Left lung (tissue), 10 donors: ENCODE measurements around the gene AIFM3. TPM values are rescaled to one million over a fixed set of nuclear protein-coding genes. Genes with fewer than 3 reads are reported as not detected.

Experiments
- ATAC-seq: fragments of 200-7000 bp; cut with Tn5 transposase; one replicate; pipeline ENCODE4 v1.9.1; 2020; ENCODE audit warnings: moderate library complexity
- DNase-seq, 4 donors: peaks; one replicate each; pipeline ENCODE4 v3.0.0-alpha.2; 2013 to 2020
- H3K27ac ChIP-seq, 2 donors: fragments of 200-600 bp; sonication (generic) in 1 of 2; one replicate each; pipeline versions ENCODE4 v1.5.0 to v1.8.0; 2020 to 2021
- H3K27me3 ChIP-seq, 2 donors: fragments of 200-600 bp; sonication (generic) in 1 of 2; one replicate each; pipeline versions ENCODE4 v1.5.0 to v1.8.0; 2020 to 2021
- H3K36me3 ChIP-seq, 2 donors: fragments of 200-600 bp; sonication (generic) in 1 of 2; one replicate each; pipeline versions ENCODE4 v1.5.0 to v1.8.0; 2020 to 2021
- H3K4me1 ChIP-seq, 2 donors: fragments of 200-600 bp; one replicate each; pipeline ENCODE4 v1.8.0; 2021
- H3K4me3 ChIP-seq, 2 donors: fragments of 200-600 bp; sonication (generic) in 1 of 2; one replicate each; pipeline versions ENCODE4 v1.5.0 to v1.8.0; 2020 to 2021; ENCODE audit warnings: mild to moderate bottlenecking in 1 of 2
- H3K9me3 ChIP-seq, 2 donors: fragments of 200-600 bp; sonication (generic) in 1 of 2; one replicate each; pipeline versions ENCODE4 v1.5.0 to v1.8.0; 2020 to 2021
- intact Hi-C, 2 donors: fragments of 100-400 bp; cut with DNase I; formaldehyde crosslinking; loops; one replicate each; pipeline versions ENCODE4 v1.11.2 to v1.14.2; 2022
- polyA plus RNA-seq, 6 donors: library from polyadenylated mRNA; unstranded; fragments of 120-200 nt; gene quantifications; one replicate each; pipeline ENCODE4 v1.2.1, GENCODE V29; 2013; ENCODE audit not compliant: insufficient read length in 6 of 6
- total RNA-seq, 2 donors: library from RNA; stranded (reverse); fragmentation: NEBNext Ultra II Directional; extraction: Animal tissue kit (Norgen Biotek cat#: 25700); gene quantifications; one replicate each; pipeline ENCODE4 v1.2.1, GENCODE V29; 2021
- TF ChIP-seq, protein P1 (sequence below), 2 donors: fragments of 200-600 bp; sonication (generic) in 1 of 2; IDR thresholded peaks; one replicate each; pipeline versions ENCODE4 v1.5.0 to v1.8.0; 2021; ENCODE audit warnings: antibody characterized with exemption in 2 of 2
- donor health status: DM: no; HTN: yes; CAD: no.
- donor health status: DM: no; HTN: no; CAD: no.

The AIFM3 gene
- total and polyA plus RNA-seq, 8 donors = 0.49 to 6.5 (median 1.0) TPM

DNA sequence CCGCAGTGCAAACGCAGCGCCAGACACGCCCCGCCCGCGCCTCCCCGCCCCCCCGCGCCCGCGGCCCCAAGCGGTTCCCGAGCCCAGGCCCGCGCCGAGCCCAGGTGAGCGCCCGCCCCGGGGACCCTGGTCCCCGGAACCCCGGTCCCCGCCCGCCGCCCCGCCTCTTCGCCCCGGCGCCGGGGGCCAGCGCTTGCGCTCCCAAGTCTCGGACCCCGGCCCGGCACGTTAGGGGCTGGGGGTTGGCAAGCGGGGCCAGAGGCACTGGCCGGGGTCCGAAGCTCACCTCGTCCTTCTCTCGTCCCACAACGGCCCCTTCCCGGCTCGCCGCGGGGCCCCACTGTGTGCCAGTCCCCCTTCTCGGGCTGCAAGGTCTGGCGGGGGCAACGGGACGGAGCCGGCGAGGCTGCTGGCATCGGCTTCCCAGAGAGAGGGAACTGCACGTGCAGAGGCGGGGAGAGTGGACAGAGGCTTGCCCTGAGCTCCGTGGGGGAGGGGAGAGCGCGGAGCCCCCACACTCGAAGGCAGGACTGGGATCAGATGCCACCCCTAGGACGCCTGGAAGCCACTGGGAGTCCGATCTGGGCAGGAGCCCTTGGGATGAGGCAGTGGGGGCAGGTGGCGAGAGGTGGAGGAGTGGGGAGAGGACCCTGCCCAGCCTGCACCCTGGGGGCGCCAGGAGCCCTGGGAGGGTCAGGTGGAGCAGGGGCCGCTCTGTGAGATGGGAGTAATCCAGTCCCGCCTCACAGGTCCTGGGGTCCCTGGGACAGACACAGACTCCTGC is 1.8 kb upstream of the AIFM3 start:
- intact Hi-C loops = no loop called here
- no peak for ATAC-seq
- Histone ChIP-seq H3K4me3 (peak overlapping the region in 1 of 2 donors; percentile 19), H3K27ac (no peak overlapping the region), H3K9me3 (no peaks in the 10 kb centered on the region), H3K27me3 (peaks cover 5 to 39% of the 10 kb centered on the region in 2 donors), H3K36me3 (no peaks in the 10 kb centered on the region), H3K4me1 (peaks cover 0 to 37% of the 10 kb centered on the region in 2 donors)
- TF ChIP-seq, protein P1, sequence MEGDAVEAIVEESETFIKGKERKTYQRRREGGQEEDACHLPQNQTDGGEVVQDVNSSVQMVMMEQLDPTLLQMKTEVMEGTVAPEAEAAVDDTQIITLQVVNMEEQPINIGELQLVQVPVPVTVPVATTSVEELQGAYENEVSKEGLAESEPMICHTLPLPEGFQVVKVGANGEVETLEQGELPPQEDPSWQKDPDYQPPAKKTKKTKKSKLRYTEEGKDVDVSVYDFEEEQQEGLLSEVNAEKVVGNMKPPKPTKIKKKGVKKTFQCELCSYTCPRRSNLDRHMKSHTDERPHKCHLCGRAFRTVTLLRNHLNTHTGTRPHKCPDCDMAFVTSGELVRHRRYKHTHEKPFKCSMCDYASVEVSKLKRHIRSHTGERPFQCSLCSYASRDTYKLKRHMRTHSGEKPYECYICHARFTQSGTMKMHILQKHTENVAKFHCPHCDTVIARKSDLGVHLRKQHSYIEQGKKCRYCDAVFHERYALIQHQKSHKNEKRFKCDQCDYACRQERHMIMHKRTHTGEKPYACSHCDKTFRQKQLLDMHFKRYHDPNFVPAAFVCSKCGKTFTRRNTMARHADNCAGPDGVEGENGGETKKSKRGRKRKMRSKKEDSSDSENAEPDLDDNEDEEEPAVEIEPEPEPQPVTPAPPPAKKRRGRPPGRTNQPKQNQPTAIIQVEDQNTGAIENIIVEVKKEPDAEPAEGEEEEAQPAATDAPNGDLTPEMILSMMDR (IDR thresholded peaks at IDR 0.05) = no peak
- DNase-seq = peak in 1 of 4 donors; percentile 79

DNA sequence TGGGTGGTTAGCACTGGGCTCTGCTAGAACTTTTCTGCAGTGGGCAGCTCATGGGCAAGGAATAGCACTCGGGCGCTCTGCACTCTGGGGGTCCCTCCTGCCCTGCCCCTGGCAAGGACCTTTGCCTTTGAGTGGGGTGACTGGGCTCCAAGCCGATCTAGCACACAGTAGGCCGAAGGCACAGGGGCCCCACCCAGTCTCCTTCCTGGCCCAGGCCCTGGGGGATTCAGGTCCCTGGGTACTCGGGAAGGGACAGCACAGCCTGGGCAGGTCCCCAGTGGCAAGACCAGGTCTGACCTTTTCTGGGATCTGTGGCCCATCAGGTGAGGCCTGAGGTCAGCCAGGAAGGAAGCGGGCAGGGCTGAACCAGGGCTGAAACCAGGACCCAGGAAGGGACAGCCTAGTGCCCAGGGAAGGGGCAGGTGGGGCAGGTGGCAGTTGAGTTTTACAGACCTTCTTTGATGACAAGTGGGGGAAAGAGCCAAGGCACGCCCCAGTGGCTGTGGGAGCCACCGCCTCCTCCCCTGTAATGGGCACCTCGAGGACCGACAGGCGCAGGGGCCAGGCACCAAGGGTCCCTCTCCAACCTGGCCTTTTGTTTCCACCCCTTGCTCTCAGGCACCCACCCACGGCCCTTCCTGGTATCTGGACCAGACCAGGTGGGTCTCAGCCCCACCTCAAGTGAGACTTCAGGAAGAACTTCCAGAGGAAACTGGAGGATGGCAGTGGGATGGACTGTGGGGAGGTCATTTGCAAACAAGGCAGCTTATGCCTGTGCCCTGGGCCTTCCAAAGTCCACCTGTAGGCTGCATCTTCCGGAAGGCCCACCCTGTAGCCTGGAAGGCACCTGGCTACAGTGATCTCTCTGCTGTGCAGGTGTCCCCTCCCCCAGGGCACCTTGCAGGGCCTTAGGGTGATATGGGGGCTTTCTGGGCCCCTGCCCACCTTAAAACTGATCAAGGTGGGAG is 883 bp upstream of the AIFM3 start:
- DNase-seq = peak in 1 of 4 donors; percentile 63
- ATAC-seq = no peak
- intact Hi-C loops = no loop called here
- TF ChIP-seq, protein P1 (IDR thresholded peaks at IDR 0.05) = no peak
- peaks cover 0 to 37% of the 10 kb centered on the region in 2 donors for H3K4me1 ChIP-seq
- no peak overlapping the region for H3K4me3 ChIP-seq
- H3K36me3 ChIP-seq = no peaks in the 10 kb centered on the region
- no peaks in the 10 kb centered on the region for H3K9me3 ChIP-seq
- no peak overlapping the region for H3K27ac ChIP-seq
- peaks cover 5 to 39% of the 10 kb centered on the region in 2 donors for H3K27me3 ChIP-seq

- Histone ChIP-seq H3K4me1 (peaks cover 0 to 43% of the 10 kb centered on the region in 2 donors), H3K4me3 (no peak overlapping the region), H3K27ac (no peak overlapping the region), H3K9me3 (no peaks in the 10 kb centered on the region), H3K36me3 (no peaks in the 10 kb centered on the region), H3K27me3 (peaks cover 5 to 33% of the 10 kb centered on the region in 2 donors)
- no peak for ATAC-seq
- intact Hi-C loops = no loop called here
- peak in 1 of 4 donors; percentile 44 for DNase-seq
- TF ChIP-seq, protein P1 (IDR thresholded peaks at IDR 0.05) = no peak
Measured at GRCh38 chr22:20967697-20968211, 699 bp downstream of the AIFM3 start.

DNA sequence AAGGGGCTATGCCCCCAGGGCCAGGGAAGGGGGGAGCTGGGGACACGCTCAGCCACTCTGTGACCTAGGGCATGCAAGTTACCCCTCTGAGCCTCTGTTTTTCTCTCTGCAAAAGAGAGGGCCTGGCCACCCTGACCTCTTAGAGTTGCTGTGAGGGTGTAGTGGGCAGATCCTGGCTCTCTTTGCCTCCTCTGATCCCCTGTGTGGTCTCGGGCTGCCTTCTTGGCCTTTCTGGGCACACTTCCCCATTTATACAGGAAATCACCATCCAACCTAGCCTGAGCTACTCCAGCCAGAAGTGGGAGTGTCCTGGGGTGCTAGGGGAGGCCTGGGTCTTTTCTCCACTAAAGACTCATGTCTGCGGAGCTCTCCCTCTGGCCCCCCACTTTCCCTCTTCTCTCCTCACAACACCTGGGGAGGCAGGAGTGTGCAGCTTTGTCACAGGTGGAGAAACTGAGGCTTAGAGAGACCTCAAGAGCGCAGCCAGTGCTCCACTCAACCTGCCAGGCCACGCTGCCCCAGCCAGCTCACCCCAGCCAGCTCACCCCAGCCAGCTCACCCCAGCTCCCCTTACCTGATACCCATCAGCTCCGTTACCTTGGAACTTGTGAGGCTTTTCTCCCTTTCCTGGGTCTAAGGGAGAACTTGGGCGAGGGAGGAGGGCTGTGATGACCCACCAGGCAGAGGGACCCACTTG is 1.4 kb downstream of the AIFM3 start:
- DNase-seq = peak in 1 of 4 donors; percentile 37
- peaks cover 0 to 43% of the 10 kb centered on the region in 2 donors for H3K4me1 ChIP-seq
- no peaks in the 10 kb centered on the region for H3K9me3 ChIP-seq
- H3K4me3 ChIP-seq = no peak overlapping the region
- intact Hi-C loops = no loop called here
- peaks cover 5 to 26% of the 10 kb centered on the region in 2 donors for H3K27me3 ChIP-seq
- no peak overlapping the region for H3K27ac ChIP-seq
- TF ChIP-seq, protein P1 (IDR thresholded peaks at IDR 0.05) = no peak
- no peaks in the 10 kb centered on the region for H3K36me3 ChIP-seq
- ATAC-seq = peak; percentile 25
